Breast epithelium (tissue), 3 donors: ENCODE results near the gene HCFC1R1.

Experiments used
- CTCF ChIP-seq, 3 donors: fragments of 450-650 bp; IDR thresholded peaks; one replicate each; pipeline ENCODE4 v1.5.1; 2016 to 2017; ENCODE audit warnings: antibody characterized with exemption in 3 of 3, mild to moderate bottlenecking in 3 of 3, moderate library complexity in 3 of 3
- POLR2A ChIP-seq: fragments of 450-650 bp; IDR thresholded peaks from one replicate; pipeline ENCODE4 v1.6.1; 2016; ENCODE audit warnings: antibody characterized with exemption, mild to moderate bottlenecking, moderate library complexity
- POLR2AphosphoS5 ChIP-seq, 3 donors: sonication (generic); formaldehyde crosslinking; IDR thresholded peaks; one replicate each; pipeline ENCODE4 v1.6.1; 2017; ENCODE audit warnings: antibody characterized with exemption in 3 of 3

- TF ChIP-seq CTCF (IDR thresholded peaks at IDR 0.05) (no peak), POLR2A (no peak), POLR2AphosphoS5 (IDR thresholded peaks at IDR 0.05) (no peak)
Measured at GRCh38 chr16:3000540-3000939, 23.2 kb downstream of the HCFC1R1 start.
